ENCODE measurements around the gene ZNF385C. TPM values are rescaled to one million over a fixed set of nuclear protein-coding genes. Genes with fewer than 3 reads are reported as not detected.
A peak's percentile ranks its signal among the peaks of the same experiment; 100 is the strongest.

Gene ZNF385C
- total RNA-seq, 2 experiments from 2014 or later = 0.67 to 0.85 TPM

GRCh38 chr17:41988418-41988817 is 109.9 kb downstream of the ZNF385C start:
- Histone ChIP-seq H4K20me1 (ENCODE audit: insufficient read depth, low read length) (no peaks in the 10 kb centered on the region), H3K36me3 (ENCODE audit: insufficient read depth, low read length) (peaks cover 97% of the 10 kb centered on the region), H3K27ac (ENCODE audit: low read depth, low read length, poor library complexity, severe bottlenecking) (peak overlapping the region; percentile 16), H3K4me1 (ENCODE audit: insufficient read depth, low read length, poor library complexity, severe bottlenecking) (peaks cover 12% of the 10 kb centered on the region), H3K9me3 (ENCODE audit: low read length) (no peaks in the 10 kb centered on the region), H2AFZ (ENCODE audit: low read length) (no peak overlapping the region), H3K4me2 (ENCODE audit: low read length) (no peak overlapping the region), H3K4me3 (ENCODE audit: low read depth, low read length, poor library complexity, severe bottlenecking) (no peak overlapping the region), H3K9me2 (ENCODE audit: insufficient read depth, low read length) (no peaks in the 10 kb centered on the region), H3K79me2 (ENCODE audit: insufficient read depth, low read depth, low read length) (no peaks in the 10 kb centered on the region)
- TF ChIP-seq CTCF (conservative IDR thresholded peaks at IDR 0.05; ENCODE audit: low read length) (no peak), EZH2phosphoT487 (IDR thresholded peaks at IDR 0.05; ENCODE audit: borderline replicate concordance, low read depth, low read length) (no peak)
- intact Hi-C loops (cut with micrococcal nuclease; ENCODE audit: unreplicated experiment) = no loop called here
- CTCF ChIA-PET (ENCODE audit: unreplicated experiment) = no interaction called here
- POLR2A ChIA-PET = interaction anchor here (0.8 kb wide), 1 partner anchor 17 kb away, joined by 3 read pairs; no protein-coding TSS in a partner anchor
- BruUV-seq (replicated peaks) = no TSS peak
- DNase-seq (ENCODE audit: low spot score) = no peak

GRCh38 chr17:41987642-41988041 is 110.6 kb downstream of the ZNF385C start:
- Histone ChIP-seq H4K20me1 (ENCODE audit: insufficient read depth, low read length) (no peaks in the 10 kb centered on the region), H3K4me2 (ENCODE audit: low read length) (no peak overlapping the region), H2AFZ (ENCODE audit: low read length) (no peak overlapping the region), H3K4me1 (ENCODE audit: insufficient read depth, low read length, poor library complexity, severe bottlenecking) (peaks cover 12% of the 10 kb centered on the region), H3K36me3 (ENCODE audit: insufficient read depth, low read length) (peaks cover 97% of the 10 kb centered on the region), H3K9me3 (ENCODE audit: low read length) (no peaks in the 10 kb centered on the region), H3K9me2 (ENCODE audit: insufficient read depth, low read length) (no peaks in the 10 kb centered on the region), H3K79me2 (ENCODE audit: insufficient read depth, low read depth, low read length) (no peaks in the 10 kb centered on the region), H3K27ac (ENCODE audit: low read depth, low read length, poor library complexity, severe bottlenecking) (peak overlapping the region; percentile 16), H3K4me3 (ENCODE audit: low read depth, low read length, poor library complexity, severe bottlenecking) (no peak overlapping the region)
- DNase-seq (ENCODE audit: low spot score) = peak; percentile 51
- ChIA-PET POLR2A (interaction anchor here (0.6 to 2.8 kb wide), 4 partner anchors 8 to 133 kb away, joined by 3 to 7 read pairs (median 3); no protein-coding TSS in a partner anchor), CTCF (ENCODE audit: unreplicated experiment) (interaction anchor here (1.0 kb wide), 1 partner anchor 9 kb away, joined by 3 read pairs; no protein-coding TSS in a partner anchor)
- TF ChIP-seq EZH2phosphoT487 (IDR thresholded peaks at IDR 0.05; ENCODE audit: borderline replicate concordance, low read depth, low read length) (no peak), CTCF (conservative IDR thresholded peaks at IDR 0.05; ENCODE audit: low read length) (no peak)
- intact Hi-C loops (cut with micrococcal nuclease; ENCODE audit: unreplicated experiment) = no loop called here
- BruUV-seq (replicated peaks) = no TSS peak

GRCh38 chr17:41986634-41987033 is 111.6 kb downstream of the ZNF385C start:
- Histone ChIP-seq H3K4me1 (ENCODE audit: insufficient read depth, low read length, poor library complexity, severe bottlenecking) (peaks cover 12% of the 10 kb centered on the region), H2AFZ (ENCODE audit: low read length) (no peak overlapping the region), H4K20me1 (ENCODE audit: insufficient read depth, low read length) (no peaks in the 10 kb centered on the region), H3K79me2 (ENCODE audit: insufficient read depth, low read depth, low read length) (no peaks in the 10 kb centered on the region), H3K4me3 (ENCODE audit: low read depth, low read length, poor library complexity, severe bottlenecking) (no peak overlapping the region), H3K4me2 (ENCODE audit: low read length) (no peak overlapping the region), H3K27ac (ENCODE audit: low read depth, low read length, poor library complexity, severe bottlenecking) (no peak overlapping the region), H3K9me2 (ENCODE audit: insufficient read depth, low read length) (no peaks in the 10 kb centered on the region), H3K36me3 (ENCODE audit: insufficient read depth, low read length) (peaks cover 97% of the 10 kb centered on the region), H3K9me3 (ENCODE audit: low read length) (no peaks in the 10 kb centered on the region)
- intact Hi-C loops (cut with micrococcal nuclease; ENCODE audit: unreplicated experiment) = no loop called here
- ChIA-PET CTCF (ENCODE audit: unreplicated experiment) (no interaction called here), POLR2A (interaction anchor here (2.8 kb wide), 1 partner anchor 9 kb away, joined by 7 read pairs; no protein-coding TSS in a partner anchor)
- TF ChIP-seq CTCF (conservative IDR thresholded peaks at IDR 0.05; ENCODE audit: low read length) (no peak), EZH2phosphoT487 (IDR thresholded peaks at IDR 0.05; ENCODE audit: borderline replicate concordance, low read depth, low read length) (no peak)
- no TSS peak for BruUV-seq (replicated peaks)
- DNase-seq (ENCODE audit: low spot score) = no peak

Measured in OCI-LY7 (cell line).